Activated CD8-positive, alpha-beta memory T cell treated with anti-CD3 and anti-CD28 coated beads, Interleukin-2, amount 10 ng/mL, durations not matched to agents 7 days and 5 days (primary cell): ENCODE results near the gene VPS37D. TPM values are rescaled to one million over a fixed set of nuclear protein-coding genes. Genes with fewer than 3 reads are reported as not detected.

Source experiments
- ATAC-seq: fragments of 150-1000 bp; cut with Tn5 transposase; one replicate; pipeline ENCODE4 v1.10.0; 2021; ENCODE audit warnings: moderate library complexity
- CTCF ChIA-PET: fragments of 350-600 bp; sonication (Branson Sonifier 250); formaldehyde crosslinking; loops from one replicate; lab custom pipeline; 2021; ENCODE audit warnings: antibody characterized with exemption; lab: Charles Lee
- DNase-seq: peaks from one replicate; pipeline ENCODE4 v3.0.0-alpha.2; 2020
- H3K27ac Mint-ChIP-seq: one replicate; pipeline ENCODE4 v1.8.0; 2021; ENCODE audit warnings: mild to moderate bottlenecking, mixed read lengths
- H3K27me3 Mint-ChIP-seq: one replicate; pipeline ENCODE4 v1.8.0; 2021; ENCODE audit warnings: mixed read lengths
- H3K36me3 Mint-ChIP-seq: one replicate; pipeline ENCODE4 v1.8.0; 2021; ENCODE audit warnings: mild to moderate bottlenecking, mixed read lengths
- H3K4me1 Mint-ChIP-seq: one replicate; pipeline ENCODE4 v1.8.0; 2021; ENCODE audit warnings: mixed read lengths
- H3K4me3 Mint-ChIP-seq: one replicate; pipeline ENCODE4 v1.8.0; 2021; ENCODE audit warnings: mild to moderate bottlenecking, moderate library complexity, mixed read lengths
- H3K9me3 Mint-ChIP-seq: one replicate; pipeline ENCODE4 v1.8.0; 2022; ENCODE audit warnings: low read depth, mixed read lengths
- total RNA-seq, 2 experiments: library from RNA; stranded (reverse); gene quantifications; one replicate each; pipeline ENCODE4 v1.2.3, GENCODE V29; 2021

VPS37D gene
- total RNA-seq, 2 experiments from 2014 or later = not detected

GRCh38 chr7:73699370-73700068 lies 31.9 kb downstream of the VPS37D start:
- H3K36me3 Mint-ChIP-seq = peaks cover 19% of the 10 kb centered on the region
- no peak for ATAC-seq
- H3K4me1 Mint-ChIP-seq = peaks cover 2% of the 10 kb centered on the region
- no peak overlapping the region for H3K4me3 Mint-ChIP-seq
- H3K27me3 Mint-ChIP-seq = no peaks in the 10 kb centered on the region
- CTCF ChIA-PET = no interaction called here
- no peaks in the 10 kb centered on the region for H3K9me3 Mint-ChIP-seq
- no peak overlapping the region for H3K27ac Mint-ChIP-seq
- no peak for DNase-seq

- Mint-ChIP-seq H3K4me3 (no peak overlapping the region), H3K36me3 (peaks cover 16% of the 10 kb centered on the region), H3K27me3 (no peaks in the 10 kb centered on the region), H3K27ac (no peak overlapping the region), H3K4me1 (peaks cover 2% of the 10 kb centered on the region), H3K9me3 (no peaks in the 10 kb centered on the region)
- DNase-seq (no peak), ATAC-seq (no peak)
- CTCF ChIA-PET = interaction anchor here (1.1 kb wide), 1 partner anchor 11 kb away, joined by 5 read pairs; no protein-coding TSS in a partner anchor
Measured at GRCh38 chr7:73700069-73700423, 32.4 kb downstream of the VPS37D start.

- Mint-ChIP-seq H3K36me3 (peaks cover 12% of the 10 kb centered on the region), H3K27ac (no peak overlapping the region), H3K4me1 (peaks cover 2% of the 10 kb centered on the region), H3K27me3 (no peaks in the 10 kb centered on the region), H3K4me3 (no peak overlapping the region), H3K9me3 (no peaks in the 10 kb centered on the region)
- DNase-seq (no peak), ATAC-seq (no peak)
- CTCF ChIA-PET = interaction anchor here (0.6 to 2.2 kb wide), 8 partner anchors 10 to 116 kb away, joined by 3 to 16 read pairs (median 3); partner anchors contain the start of gene VPS37D
Measured at GRCh38 chr7:73700581-73701134, 33.0 kb downstream of the VPS37D start.

- no peak overlapping the region for H3K27ac Mint-ChIP-seq
- no peak for ATAC-seq
- peaks cover 11% of the 10 kb centered on the region for H3K36me3 Mint-ChIP-seq
- peaks cover 5% of the 10 kb centered on the region for H3K4me1 Mint-ChIP-seq
- no peak for DNase-seq
- CTCF ChIA-PET = interaction anchor here (0.6 to 2.2 kb wide), 10 partner anchors 10 to 115 kb away, joined by 3 to 16 read pairs (median 3); partner anchors contain the start of gene VPS37D
- H3K9me3 Mint-ChIP-seq = no peaks in the 10 kb centered on the region
- H3K4me3 Mint-ChIP-seq = no peak overlapping the region
- H3K27me3 Mint-ChIP-seq = no peaks in the 10 kb centered on the region
Measured at GRCh38 chr7:73701357-73701995, 33.8 kb downstream of the VPS37D start.

- Mint-ChIP-seq H3K27me3 (no peaks in the 10 kb centered on the region), H3K27ac (no peak overlapping the region), H3K9me3 (no peaks in the 10 kb centered on the region), H3K36me3 (peaks cover 8% of the 10 kb centered on the region), H3K4me1 (peaks cover 8% of the 10 kb centered on the region), H3K4me3 (no peak overlapping the region)
- no peak for DNase-seq
- no peak for ATAC-seq
- CTCF ChIA-PET = interaction anchor here (0.6 to 2.2 kb wide), 7 partner anchors 15 to 98 kb away, joined by 3 to 16 read pairs (median 3); no protein-coding TSS in a partner anchor
Measured at GRCh38 chr7:73702226-73702625, 34.6 kb downstream of the VPS37D start.

DNA sequence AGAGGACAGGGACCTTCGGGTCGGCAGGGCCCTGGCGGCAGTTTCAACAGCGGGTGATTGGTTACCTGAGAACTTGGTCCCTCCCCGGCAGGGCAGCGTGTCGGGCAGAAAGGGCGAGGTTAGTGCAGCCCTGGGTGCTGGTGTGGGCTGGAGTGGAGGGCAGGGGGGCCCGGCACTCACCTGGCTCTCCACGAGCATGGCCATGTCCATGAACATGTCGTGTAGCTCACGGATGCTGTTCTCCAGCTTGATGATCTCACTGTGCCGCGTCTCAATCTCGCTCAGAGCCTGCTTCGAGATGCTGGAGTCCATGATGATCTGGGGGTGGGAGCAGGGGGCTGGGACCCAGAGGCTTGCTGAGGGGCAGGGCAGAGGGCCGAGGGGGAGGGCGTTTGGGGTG lies 35.0 kb downstream of the VPS37D start:
- CTCF ChIA-PET = interaction anchor here (0.6 to 1.2 kb wide), 4 partner anchors 14 to 99 kb away, joined by 3 to 5 read pairs (median 4); no protein-coding TSS in a partner anchor

DNA sequence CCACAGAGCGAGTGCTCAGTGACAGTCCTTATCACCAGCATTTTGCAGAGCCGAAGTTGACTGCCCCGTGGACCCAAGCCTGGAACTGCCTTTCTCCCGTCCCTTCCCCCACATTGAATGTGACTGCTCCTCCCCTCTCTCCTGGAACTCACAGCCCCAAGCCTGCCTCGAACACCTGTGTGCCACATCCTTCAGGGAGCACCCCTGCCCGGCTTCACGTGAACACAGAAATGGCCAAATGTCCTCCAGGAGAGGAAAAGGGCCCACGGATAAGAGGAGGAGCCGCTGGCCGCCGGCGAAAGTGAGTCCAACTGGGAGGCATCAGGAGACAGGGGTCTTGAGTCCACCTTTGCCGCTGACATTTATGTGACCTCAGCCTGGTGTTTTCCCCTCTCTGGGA lies 35.6 kb downstream of the VPS37D start:
- CTCF ChIA-PET = interaction anchor here (1.0 kb wide), 1 partner anchor 11 kb away, joined by 3 read pairs; no protein-coding TSS in a partner anchor
- peaks cover 8% of the 10 kb centered on the region for H3K4me1 Mint-ChIP-seq
- DNase-seq (no peak), ATAC-seq (no peak)
- no peak overlapping the region for H3K4me3 Mint-ChIP-seq
- peaks cover 7% of the 10 kb centered on the region for H3K36me3 Mint-ChIP-seq
- H3K9me3 Mint-ChIP-seq = no peaks in the 10 kb centered on the region
- peak overlapping the region; percentile 45 for H3K27ac Mint-ChIP-seq
- no peaks in the 10 kb centered on the region for H3K27me3 Mint-ChIP-seq

More for the DNA sequence above, 35.0 kb downstream of the VPS37D start:
- H3K36me3 Mint-ChIP-seq = peaks cover 7% of the 10 kb centered on the region
- H3K9me3 Mint-ChIP-seq = no peaks in the 10 kb centered on the region
- ATAC-seq (no peak), DNase-seq (no peak)
- peaks cover 8% of the 10 kb centered on the region for H3K4me1 Mint-ChIP-seq
- H3K27ac Mint-ChIP-seq = no peak overlapping the region
- no peaks in the 10 kb centered on the region for H3K27me3 Mint-ChIP-seq
- no peak overlapping the region for H3K4me3 Mint-ChIP-seq

DNA sequence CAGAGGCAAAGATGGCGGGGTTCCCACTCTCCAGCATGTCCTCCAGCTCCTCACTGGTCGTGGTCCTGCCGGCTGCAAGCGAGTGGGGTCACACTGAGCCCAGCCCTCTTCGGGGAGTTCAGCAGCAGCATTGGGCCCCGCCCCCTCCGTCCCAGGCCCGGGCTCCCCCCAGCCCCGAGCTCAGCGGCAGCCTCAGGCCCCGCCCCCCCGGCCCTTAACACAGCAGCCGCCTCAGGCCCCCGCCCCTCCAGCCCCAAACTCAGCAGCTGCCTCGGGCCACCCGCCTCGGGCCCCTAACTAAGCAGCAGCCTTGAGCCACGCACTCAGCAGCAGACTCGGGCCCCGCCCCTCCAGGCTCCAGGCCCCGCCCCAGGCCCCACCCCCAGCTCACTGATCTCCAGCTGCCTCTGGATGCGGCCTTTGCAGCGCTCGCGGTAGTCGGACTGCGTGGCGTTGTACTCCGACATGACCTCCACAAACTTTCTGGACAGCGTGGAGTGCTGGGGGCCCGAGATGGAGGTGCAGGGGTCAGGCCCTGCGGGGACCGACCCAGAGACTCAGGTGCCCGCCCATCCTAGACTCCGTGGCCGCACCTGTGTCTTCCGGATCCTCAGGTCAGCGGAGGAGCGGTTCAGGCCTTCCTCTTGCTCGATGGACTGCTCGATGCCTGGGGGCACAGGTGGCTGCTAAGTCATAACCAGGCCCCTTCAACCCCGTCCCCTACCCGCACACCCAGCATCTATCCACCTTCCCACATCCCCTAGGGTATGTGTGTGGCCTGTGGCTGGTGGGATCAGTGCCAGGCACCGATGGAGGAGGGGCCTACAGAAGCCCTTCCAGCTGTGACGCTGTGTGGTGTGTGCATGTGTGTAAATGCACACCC lies 36.4 kb downstream of the VPS37D start:
- CTCF ChIA-PET = interaction anchor here (1.0 to 1.5 kb wide), 2 partner anchors 10 to 97 kb away, joined by 3 to 5 read pairs; no protein-coding TSS in a partner anchor
- ATAC-seq (peak; percentile 31), DNase-seq (no peak)
- no peak overlapping the region for H3K4me3 Mint-ChIP-seq
- peaks cover 8% of the 10 kb centered on the region for H3K36me3 Mint-ChIP-seq
- no peaks in the 10 kb centered on the region for H3K9me3 Mint-ChIP-seq
- no peak overlapping the region for H3K27ac Mint-ChIP-seq
- peaks cover 8% of the 10 kb centered on the region for H3K4me1 Mint-ChIP-seq
- no peaks in the 10 kb centered on the region for H3K27me3 Mint-ChIP-seq

DNA sequence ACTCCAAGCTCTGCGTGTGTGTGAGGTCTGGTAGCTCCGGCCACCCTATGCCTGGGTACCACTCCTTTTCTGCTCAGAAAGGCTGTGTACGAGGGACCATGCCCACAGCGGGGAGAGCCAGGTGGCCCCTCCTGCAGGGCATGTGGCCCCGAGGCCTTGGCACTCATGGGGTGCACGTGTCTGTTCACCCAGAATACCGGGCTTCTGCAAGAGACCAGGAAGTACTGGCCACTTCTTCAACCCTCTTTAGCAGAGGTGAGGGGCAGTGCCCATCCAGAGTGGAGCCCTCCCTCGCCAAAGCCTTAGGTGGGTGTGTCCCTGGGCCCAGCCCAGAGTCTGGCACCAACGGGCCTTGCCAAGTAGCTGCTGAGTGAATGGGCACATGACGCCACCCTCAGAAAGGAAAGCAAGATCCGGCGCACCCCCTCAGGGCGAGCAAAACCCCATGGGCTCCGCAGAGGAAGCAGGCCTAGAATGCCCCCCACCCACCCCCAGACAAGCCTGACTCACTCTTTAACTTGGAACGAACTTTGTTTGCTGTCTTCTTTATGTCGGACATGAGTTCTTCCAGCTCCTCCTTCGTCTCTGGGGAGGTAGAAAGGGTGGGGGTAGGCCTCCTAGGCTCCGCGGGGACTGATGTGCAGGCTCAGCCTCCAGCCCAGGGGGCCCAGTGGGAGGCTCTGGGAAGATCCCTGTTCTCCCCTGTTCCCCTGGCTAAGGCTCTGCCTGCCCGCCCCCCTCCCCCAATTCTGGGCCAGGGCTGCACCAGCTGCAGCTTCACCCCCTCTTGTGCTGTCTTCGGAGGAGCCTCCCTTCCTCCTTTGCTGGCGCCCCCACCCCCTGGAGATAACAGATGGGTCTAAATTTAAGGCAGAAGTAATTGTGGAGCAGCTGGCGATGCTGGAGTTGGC lies 37.3 kb downstream of the VPS37D start:
- no peak overlapping the region for H3K4me3 Mint-ChIP-seq

GRCh38 chr7:73705551-73705920 lies 37.9 kb downstream of the VPS37D start:
- H3K27ac Mint-ChIP-seq = no peak overlapping the region
- H3K4me3 Mint-ChIP-seq = no peak overlapping the region
- peaks cover 8% of the 10 kb centered on the region for H3K36me3 Mint-ChIP-seq
- no peak for ATAC-seq
- H3K27me3 Mint-ChIP-seq = no peaks in the 10 kb centered on the region
- CTCF ChIA-PET = interaction anchor here (1.2 to 2.4 kb wide), 3 partner anchors 9 to 99 kb away, joined by 4 to 10 read pairs (median 5); no protein-coding TSS in a partner anchor
- no peak for DNase-seq
- peaks cover 8% of the 10 kb centered on the region for H3K4me1 Mint-ChIP-seq
- H3K9me3 Mint-ChIP-seq = no peaks in the 10 kb centered on the region

More for the DNA sequence above, 37.3 kb downstream of the VPS37D start:
- DNase-seq (no peak), ATAC-seq (no peak)
- no peak overlapping the region for H3K27ac Mint-ChIP-seq
- H3K27me3 Mint-ChIP-seq = no peaks in the 10 kb centered on the region
- CTCF ChIA-PET = interaction anchor here (0.6 to 1.5 kb wide), 2 partner anchors 21 to 98 kb away, joined by 3 to 5 read pairs; no protein-coding TSS in a partner anchor
- peaks cover 8% of the 10 kb centered on the region for H3K36me3 Mint-ChIP-seq
- no peaks in the 10 kb centered on the region for H3K9me3 Mint-ChIP-seq
- H3K4me1 Mint-ChIP-seq = peaks cover 8% of the 10 kb centered on the region

- CTCF ChIA-PET = interaction anchor here (0.6 to 2.4 kb wide), 4 partner anchors 9 to 78 kb away, joined by 3 to 10 read pairs (median 4); no protein-coding TSS in a partner anchor
- Mint-ChIP-seq H3K27ac (no peak overlapping the region), H3K4me3 (no peak overlapping the region), H3K9me3 (no peaks in the 10 kb centered on the region), H3K36me3 (peaks cover 8% of the 10 kb centered on the region), H3K27me3 (no peaks in the 10 kb centered on the region), H3K4me1 (peaks cover 8% of the 10 kb centered on the region)
- DNase-seq (no peak), ATAC-seq (peak; percentile 57)
Measured at GRCh38 chr7:73706126-73707044, 38.8 kb downstream of the VPS37D start.
